Chondrocyte (in vitro differentiated cells): ENCODE data around the gene C11orf68. TPM values are rescaled to one million over a fixed set of nuclear protein-coding genes. Genes with fewer than 3 reads are reported as not detected.
A peak's percentile ranks its signal among the peaks of the same experiment; 100 is the strongest.

ENCODE experiments used
- DNase-seq: peaks from one replicate; pipeline ENCODE4 v3.0.0; 2021; ENCODE audit warnings: mixed read lengths, low spot score
- H3K27ac Mint-ChIP-seq: one replicate; pipeline ENCODE4 v1.8.0; 2021; ENCODE audit warnings: mild to moderate bottlenecking, moderate library complexity, mixed read lengths; ENCODE audit not compliant: unreplicated experiment
- H3K27me3 Mint-ChIP-seq: 2 replicates; pipeline ENCODE4 v1.8.0; 2021; ENCODE audit warnings: low read depth, mixed read lengths
- H3K36me3 Mint-ChIP-seq: 2 replicates; pipeline ENCODE4 v1.8.0; 2021; ENCODE audit warnings: low read depth, mixed read lengths
- H3K4me1 Mint-ChIP-seq: 2 replicates; pipeline ENCODE4 v1.8.0; 2021; ENCODE audit warnings: low read depth, mild to moderate bottlenecking, mixed read lengths
- H3K4me3 Mint-ChIP-seq: one replicate; pipeline ENCODE4 v1.8.0; 2021; ENCODE audit warnings: mild to moderate bottlenecking, moderate library complexity, mixed read lengths; ENCODE audit not compliant: unreplicated experiment
- H3K9me3 Mint-ChIP-seq: 2 replicates; pipeline ENCODE4 v1.8.0; 2021; ENCODE audit warnings: low read depth, mixed read lengths
- total RNA-seq: library from RNA; stranded (reverse); gene quantifications from 3 replicates; pipeline ENCODE4 v1.2.1, GENCODE V29; 2021
- TF ChIP-seq, protein P1 (sequence below): fragments of 200-600 bp; sonication (generic); IDR thresholded peaks from 2 replicates; pipeline ENCODE4 v1.5.0; 2021; ENCODE audit warnings: antibody characterized with exemption, mild to moderate bottlenecking, moderate library complexity

Gene C11orf68
- total RNA-seq, 1 donor from 2014 or later: 68.8 TPM

DNA sequence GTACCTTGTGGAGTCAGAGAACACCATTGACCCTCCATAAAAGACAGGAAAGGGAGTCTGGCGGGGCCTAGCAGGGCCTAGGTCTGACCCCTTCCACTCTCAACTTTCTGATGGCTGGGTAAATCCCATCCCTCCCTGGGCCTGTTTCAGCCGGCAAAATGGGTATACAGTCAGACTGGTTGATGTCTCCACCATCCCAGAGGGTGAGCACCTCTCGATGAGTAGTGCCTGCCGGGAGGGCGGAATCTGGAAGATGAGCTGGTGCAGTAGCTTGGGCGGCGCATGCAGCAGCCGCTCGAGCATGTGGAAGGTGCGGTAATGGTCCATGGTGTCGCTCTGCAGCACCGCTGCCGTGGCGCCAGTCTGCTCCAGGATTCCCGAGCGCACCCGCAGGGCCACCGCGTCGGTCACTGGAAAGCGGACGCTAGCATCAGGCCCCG, 31.1 kb downstream of the C11orf68 start:
- H3K4me1 Mint-ChIP-seq: peaks cover 57% of the 10 kb centered on the region
- no peak for DNase-seq

DNA sequence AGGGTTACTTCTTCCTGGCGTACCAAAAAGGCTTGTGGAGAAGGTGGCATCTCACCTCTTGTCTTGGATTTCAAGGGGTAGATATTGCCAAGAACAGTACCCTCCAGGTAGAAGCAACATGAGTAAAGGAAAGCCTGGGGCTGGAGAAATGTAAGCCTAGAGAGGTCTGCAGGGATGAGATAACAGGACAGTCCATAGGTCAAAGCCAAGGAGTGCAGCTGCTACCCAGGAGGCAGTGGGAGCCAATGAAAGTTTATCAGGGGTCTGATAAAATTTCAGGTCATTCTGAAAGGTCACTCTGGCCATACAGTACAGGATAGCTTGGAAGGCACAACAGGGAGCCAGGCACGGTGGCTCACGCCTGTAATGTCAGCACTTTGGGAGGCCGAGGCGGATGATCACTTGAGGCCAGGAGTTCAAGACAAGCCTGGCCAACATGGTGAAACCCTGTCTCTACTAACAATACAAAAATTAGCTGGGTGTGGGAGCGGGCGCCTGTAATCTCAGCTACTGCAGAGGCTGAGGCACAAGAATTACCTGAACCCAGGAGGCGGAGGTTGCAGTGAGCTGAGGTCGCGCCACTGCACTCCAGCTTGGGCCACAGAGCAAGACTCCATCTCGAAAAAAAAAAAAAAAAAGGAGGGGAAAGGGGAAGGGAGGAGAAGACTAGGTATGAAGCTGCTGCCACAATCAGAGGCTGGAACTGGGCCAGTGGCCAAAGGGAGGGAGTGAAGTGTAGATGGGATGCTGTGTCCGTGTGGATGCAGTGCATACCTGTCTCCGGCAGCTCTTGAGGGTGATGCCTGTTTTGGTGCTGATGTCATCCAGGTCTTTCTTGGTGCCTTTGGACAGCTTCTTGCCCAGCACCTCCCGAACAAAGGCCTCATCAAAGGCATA, 31.8 kb downstream of the C11orf68 start:
- H3K4me1 Mint-ChIP-seq: peaks cover 50% of the 10 kb centered on the region
- H3K9me3 Mint-ChIP-seq: no peaks in the 10 kb centered on the region
- peaks cover 20% of the 10 kb centered on the region for H3K36me3 Mint-ChIP-seq
- no peak for DNase-seq
- no peak overlapping the region for H3K27ac Mint-ChIP-seq
- TF ChIP-seq, protein P1, sequence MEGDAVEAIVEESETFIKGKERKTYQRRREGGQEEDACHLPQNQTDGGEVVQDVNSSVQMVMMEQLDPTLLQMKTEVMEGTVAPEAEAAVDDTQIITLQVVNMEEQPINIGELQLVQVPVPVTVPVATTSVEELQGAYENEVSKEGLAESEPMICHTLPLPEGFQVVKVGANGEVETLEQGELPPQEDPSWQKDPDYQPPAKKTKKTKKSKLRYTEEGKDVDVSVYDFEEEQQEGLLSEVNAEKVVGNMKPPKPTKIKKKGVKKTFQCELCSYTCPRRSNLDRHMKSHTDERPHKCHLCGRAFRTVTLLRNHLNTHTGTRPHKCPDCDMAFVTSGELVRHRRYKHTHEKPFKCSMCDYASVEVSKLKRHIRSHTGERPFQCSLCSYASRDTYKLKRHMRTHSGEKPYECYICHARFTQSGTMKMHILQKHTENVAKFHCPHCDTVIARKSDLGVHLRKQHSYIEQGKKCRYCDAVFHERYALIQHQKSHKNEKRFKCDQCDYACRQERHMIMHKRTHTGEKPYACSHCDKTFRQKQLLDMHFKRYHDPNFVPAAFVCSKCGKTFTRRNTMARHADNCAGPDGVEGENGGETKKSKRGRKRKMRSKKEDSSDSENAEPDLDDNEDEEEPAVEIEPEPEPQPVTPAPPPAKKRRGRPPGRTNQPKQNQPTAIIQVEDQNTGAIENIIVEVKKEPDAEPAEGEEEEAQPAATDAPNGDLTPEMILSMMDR: no peak
- no peaks in the 10 kb centered on the region for H3K27me3 Mint-ChIP-seq
- peak overlapping the region; percentile 99 for H3K4me3 Mint-ChIP-seq

More for the DNA sequence above, 31.1 kb downstream of the C11orf68 start:
- TF ChIP-seq, protein P1: no peak
- H3K36me3 Mint-ChIP-seq: peaks cover 19% of the 10 kb centered on the region
- no peaks in the 10 kb centered on the region for H3K27me3 Mint-ChIP-seq
- peak overlapping the region; percentile 99 for H3K27ac Mint-ChIP-seq
- H3K9me3 Mint-ChIP-seq: no peaks in the 10 kb centered on the region
- peak overlapping the region; percentile 99 for H3K4me3 Mint-ChIP-seq

DNA sequence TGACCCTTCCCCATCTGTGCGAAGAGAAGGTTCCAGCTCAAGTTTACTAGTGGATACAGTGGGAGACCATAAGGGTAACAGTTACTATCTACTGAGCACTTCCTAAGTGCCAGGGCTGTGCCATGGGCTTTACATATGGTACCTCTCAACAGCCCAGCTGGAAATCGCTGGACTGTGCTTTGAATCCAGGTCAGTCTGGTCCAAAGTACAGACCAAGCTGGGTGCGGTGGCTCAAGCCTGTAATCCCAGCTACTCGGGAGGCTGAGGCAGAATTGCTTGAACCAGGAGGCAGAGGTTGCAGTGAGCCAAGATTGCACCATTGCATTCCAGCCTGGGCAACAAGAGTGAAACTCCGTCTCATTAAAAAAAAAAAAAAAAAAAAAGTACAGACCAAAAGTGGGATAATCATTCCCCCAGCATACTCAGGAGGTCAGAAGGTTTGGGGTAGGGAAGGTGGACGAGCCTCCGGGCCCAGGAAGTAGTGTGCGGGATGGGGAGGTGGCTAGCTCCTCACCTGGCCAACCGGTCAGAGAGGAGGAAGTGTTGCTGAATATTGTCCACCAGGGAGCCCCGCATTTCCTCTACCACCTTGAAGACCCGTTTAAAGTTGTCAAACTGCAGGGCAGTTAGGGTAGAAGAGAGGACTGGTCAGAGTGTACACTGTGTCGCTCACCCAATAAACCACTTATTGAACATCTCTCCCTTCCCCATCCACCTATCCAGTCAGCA, 32.9 kb downstream of the C11orf68 start:
- peaks cover 46% of the 10 kb centered on the region for H3K4me1 Mint-ChIP-seq

DNA sequence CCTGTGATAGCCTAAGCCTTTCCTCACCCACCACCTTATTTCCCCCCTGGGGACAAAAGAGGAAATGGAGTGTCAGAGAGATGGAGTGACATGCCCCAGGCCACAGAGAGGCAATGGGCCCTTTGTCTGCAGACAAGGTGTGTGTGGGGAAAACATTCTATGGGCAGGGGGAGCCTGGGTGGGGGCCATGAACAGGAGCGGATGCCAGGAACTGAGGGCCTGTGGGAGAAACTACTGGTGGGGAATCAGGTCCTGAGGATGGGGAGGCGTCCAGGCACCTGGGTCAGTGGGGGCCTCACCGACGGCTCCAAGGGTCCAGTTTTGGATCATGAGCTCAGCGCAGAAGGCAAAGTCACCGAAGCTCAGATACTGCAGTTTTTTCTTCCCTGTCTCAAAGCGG, 33.6 kb downstream of the C11orf68 start:
- Mint-ChIP-seq H3K9me3 (no peaks in the 10 kb centered on the region), H3K36me3 (peaks cover 20% of the 10 kb centered on the region), H3K27me3 (no peaks in the 10 kb centered on the region), H3K4me3 (no peak overlapping the region), H3K4me1 (peaks cover 44% of the 10 kb centered on the region), H3K27ac (no peak overlapping the region)
- DNase-seq: no peak
- TF ChIP-seq, protein P1: no peak

More for the DNA sequence above, 32.9 kb downstream of the C11orf68 start:
- H3K27me3 Mint-ChIP-seq: no peaks in the 10 kb centered on the region
- peaks cover 20% of the 10 kb centered on the region for H3K36me3 Mint-ChIP-seq
- no peaks in the 10 kb centered on the region for H3K9me3 Mint-ChIP-seq
- TF ChIP-seq, protein P1: no peak
- H3K27ac Mint-ChIP-seq: no peak overlapping the region
- DNase-seq: no peak
- H3K4me3 Mint-ChIP-seq: no peak overlapping the region

DNA sequence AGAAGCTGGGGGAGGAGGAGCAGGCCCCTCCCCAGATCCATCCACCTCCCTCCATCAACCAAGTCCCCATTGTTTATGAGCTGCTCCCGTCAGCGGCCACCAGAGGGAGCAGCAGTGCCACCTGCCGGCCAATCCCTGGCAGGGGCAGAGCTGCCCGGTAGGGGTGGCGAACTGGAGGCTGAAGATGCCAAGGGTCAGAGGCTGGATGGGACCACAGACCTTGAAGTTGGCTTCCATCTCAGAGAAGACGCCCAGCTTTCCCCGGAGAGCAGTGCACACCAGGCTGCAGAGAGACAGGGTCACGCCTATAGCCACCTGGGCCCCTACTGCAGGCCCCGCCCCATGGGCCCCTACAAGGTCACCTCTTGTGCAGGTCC, 34.2 kb downstream of the C11orf68 start:
- Mint-ChIP-seq H3K4me3 (no peak overlapping the region), H3K36me3 (peaks cover 20% of the 10 kb centered on the region), H3K9me3 (no peaks in the 10 kb centered on the region), H3K27me3 (no peaks in the 10 kb centered on the region), H3K4me1 (peaks cover 39% of the 10 kb centered on the region), H3K27ac (peak overlapping the region; percentile 54)
- TF ChIP-seq, protein P1: peak; percentile 100
- no peak for DNase-seq
